Measurements from ENCODE around the gene USP47. TPM values are rescaled to one million over a fixed set of nuclear protein-coding genes. Genes with fewer than 3 reads are reported as not detected.

Gene USP47
- total and polyA plus RNA-seq, 2 donors (not counting 1 experiment from before 2014, with no cell fraction given): 12.8 to 52.9 TPM

DNA sequence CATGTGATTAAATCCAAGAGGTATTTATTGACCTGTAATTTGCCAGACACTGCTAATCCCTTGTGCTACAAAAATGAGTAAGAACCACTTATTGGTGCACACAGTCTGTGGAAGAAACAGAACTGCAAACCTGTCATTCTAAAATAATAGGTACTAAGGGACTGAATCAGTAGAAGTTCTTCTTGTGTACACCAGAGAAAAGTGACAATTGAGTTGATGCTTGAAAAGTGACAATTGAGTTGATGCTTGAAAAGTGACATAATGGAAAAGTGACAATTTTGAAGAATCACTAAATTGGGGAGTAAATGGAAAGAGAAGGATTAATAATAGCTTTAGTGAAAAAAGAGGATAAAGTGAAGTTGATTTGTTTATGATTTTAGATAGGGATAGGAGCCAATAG is 110.3 kb downstream of the USP47 start:
- no peak overlapping the region for H3K4me3 Mint-ChIP-seq
- Histone ChIP-seq H3K27me3 (replicated peaks in 1 of 4; ENCODE audit: control extremely low read depth in 1 of 4, control insufficient read depth in 3 of 4, insufficient read depth in 4 of 4, low read length in 3 of 4) (no peaks in the 10 kb centered on the region), H4K20me1 (ENCODE audit: control insufficient read depth, insufficient read depth, low read length, poor library complexity, severe bottlenecking) (no peaks in the 10 kb centered on the region), H3K27ac (ENCODE audit: low read length in 2 of 2) (no peak overlapping the region), H3K9me3 (ENCODE audit: control extremely low read depth in 1 of 3, control insufficient read depth in 2 of 3, insufficient read depth in 1 of 3, low read length in 2 of 3) (no peaks in the 10 kb centered on the region), H3K4me2 (replicated peaks; ENCODE audit: low read depth, low read length, poor library complexity, severe bottlenecking) (no peak overlapping the region), H3K36me3 (replicated peaks in 1 of 2; ENCODE audit: control extremely low read depth in 1 of 2, control insufficient read depth in 1 of 2, extremely low read depth in 1 of 2, insufficient read depth in 2 of 2, low read length in 1 of 2) (peaks cover 36 to 58% of the 10 kb centered on the region in 2 experiments), H3K4me3 (ENCODE audit: control extremely low read depth in 1 of 5, extremely low read depth in 1 of 5, insufficient read depth in 1 of 5, low read depth in 2 of 5, low read length in 4 of 5) (no peak overlapping the region), H3K79me2 (ENCODE audit: control insufficient read depth, insufficient read depth, low read length) (no peaks in the 10 kb centered on the region), H3K4me1 (ENCODE audit: control insufficient read depth in 2 of 2, insufficient read depth in 2 of 2, low read length in 2 of 2) (no peaks in the 10 kb centered on the region), H2AFZ (ENCODE audit: insufficient read depth, low read depth, low read length, poor library complexity, severe bottlenecking) (no peak overlapping the region), H3K9ac (ENCODE audit: low read length) (no peak overlapping the region)
- TF ChIP-seq, protein P1, sequence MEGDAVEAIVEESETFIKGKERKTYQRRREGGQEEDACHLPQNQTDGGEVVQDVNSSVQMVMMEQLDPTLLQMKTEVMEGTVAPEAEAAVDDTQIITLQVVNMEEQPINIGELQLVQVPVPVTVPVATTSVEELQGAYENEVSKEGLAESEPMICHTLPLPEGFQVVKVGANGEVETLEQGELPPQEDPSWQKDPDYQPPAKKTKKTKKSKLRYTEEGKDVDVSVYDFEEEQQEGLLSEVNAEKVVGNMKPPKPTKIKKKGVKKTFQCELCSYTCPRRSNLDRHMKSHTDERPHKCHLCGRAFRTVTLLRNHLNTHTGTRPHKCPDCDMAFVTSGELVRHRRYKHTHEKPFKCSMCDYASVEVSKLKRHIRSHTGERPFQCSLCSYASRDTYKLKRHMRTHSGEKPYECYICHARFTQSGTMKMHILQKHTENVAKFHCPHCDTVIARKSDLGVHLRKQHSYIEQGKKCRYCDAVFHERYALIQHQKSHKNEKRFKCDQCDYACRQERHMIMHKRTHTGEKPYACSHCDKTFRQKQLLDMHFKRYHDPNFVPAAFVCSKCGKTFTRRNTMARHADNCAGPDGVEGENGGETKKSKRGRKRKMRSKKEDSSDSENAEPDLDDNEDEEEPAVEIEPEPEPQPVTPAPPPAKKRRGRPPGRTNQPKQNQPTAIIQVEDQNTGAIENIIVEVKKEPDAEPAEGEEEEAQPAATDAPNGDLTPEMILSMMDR (IDR thresholded peaks at IDR 0.05): no peak
- TF ChIP-seq EZH2 (IDR thresholded peaks at IDR 0.05; ENCODE audit: borderline replicate concordance, insufficient read depth, low read depth, low read length, poor library complexity, severe bottlenecking): no peak
- ChIA-PET POLR2A (no interaction called here), CTCF (no interaction called here)
- no peaks in the 10 kb centered on the region for H3K4me1 Mint-ChIP-seq
- no peak overlapping the region for H3K27ac Mint-ChIP-seq
- no peaks in the 10 kb centered on the region for H3K27me3 Mint-ChIP-seq
- no peaks in the 10 kb centered on the region for H3K9me3 Mint-ChIP-seq (ENCODE audit: insufficient read depth)
- intact Hi-C loops (cut with micrococcal nuclease): no loop called here
- ATAC-seq (ENCODE audit: low read depth): no peak
- no peak for DNase-seq

DNA sequence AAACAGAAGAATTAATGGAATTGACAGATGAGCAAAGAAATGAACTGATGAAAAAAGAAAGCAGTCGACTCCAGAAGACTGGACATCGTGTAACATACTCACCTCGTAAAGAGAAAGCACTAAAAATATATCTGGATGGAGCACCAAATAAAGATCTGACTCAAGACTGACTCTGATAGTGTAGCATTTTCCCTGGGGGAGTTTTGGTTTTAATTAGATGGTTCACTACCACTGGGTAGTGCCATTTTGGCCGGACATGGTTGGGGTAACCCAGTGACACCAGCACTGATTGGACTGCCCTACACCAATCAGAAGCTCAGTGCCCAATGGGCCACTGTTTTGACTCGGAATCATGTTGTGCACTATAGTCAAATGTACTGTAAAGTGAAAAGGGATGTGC is 114.2 kb downstream of the USP47 start:
- Histone ChIP-seq H4K20me1 (ENCODE audit: control insufficient read depth, insufficient read depth, low read length, poor library complexity, severe bottlenecking) (no peaks in the 10 kb centered on the region), H3K9me3 (ENCODE audit: control extremely low read depth in 1 of 3, control insufficient read depth in 2 of 3, insufficient read depth in 1 of 3, low read length in 2 of 3) (no peaks in the 10 kb centered on the region), H3K27me3 (replicated peaks in 1 of 4; ENCODE audit: control extremely low read depth in 1 of 4, control insufficient read depth in 3 of 4, insufficient read depth in 4 of 4, low read length in 3 of 4) (no peaks in the 10 kb centered on the region), H2AFZ (ENCODE audit: insufficient read depth, low read depth, low read length, poor library complexity, severe bottlenecking) (no peak overlapping the region), H3K79me2 (ENCODE audit: control insufficient read depth, insufficient read depth, low read length) (no peaks in the 10 kb centered on the region), H3K27ac (ENCODE audit: low read length in 2 of 2) (no peak overlapping the region), H3K4me2 (replicated peaks; ENCODE audit: low read depth, low read length, poor library complexity, severe bottlenecking) (no peak overlapping the region), H3K4me3 (ENCODE audit: control extremely low read depth in 1 of 5, extremely low read depth in 1 of 5, insufficient read depth in 1 of 5, low read depth in 2 of 5, low read length in 4 of 5) (no peak overlapping the region), H3K9ac (ENCODE audit: low read length) (no peak overlapping the region), H3K4me1 (ENCODE audit: control insufficient read depth in 2 of 2, insufficient read depth in 2 of 2, low read length in 2 of 2) (no peaks in the 10 kb centered on the region), H3K36me3 (replicated peaks in 1 of 2; ENCODE audit: control extremely low read depth in 1 of 2, control insufficient read depth in 1 of 2, extremely low read depth in 1 of 2, insufficient read depth in 2 of 2, low read length in 1 of 2) (peaks cover 26 to 43% of the 10 kb centered on the region in 2 experiments)
- Mint-ChIP-seq H3K27me3 (no peaks in the 10 kb centered on the region), H3K9me3 (ENCODE audit: insufficient read depth) (no peaks in the 10 kb centered on the region), H3K27ac (no peak overlapping the region), H3K4me3 (no peak overlapping the region), H3K4me1 (peaks cover 10% of the 10 kb centered on the region)
- DNase-seq: no peak
- TF ChIP-seq, protein P1 (IDR thresholded peaks at IDR 0.05): no peak
- TF ChIP-seq EZH2 (IDR thresholded peaks at IDR 0.05; ENCODE audit: borderline replicate concordance, insufficient read depth, low read depth, low read length, poor library complexity, severe bottlenecking): no peak
- ChIA-PET POLR2A (no interaction called here), CTCF (interaction anchor here (1.2 kb wide), 1 partner anchor 9 kb away, joined by 6 read pairs; no protein-coding TSS in a partner anchor)
- intact Hi-C loops (cut with micrococcal nuclease): no loop called here
- 100% methylated on average over 1 of the region's 5 CpGs for WGBS (ENCODE audit: insufficient coverage)
- no peak for ATAC-seq (ENCODE audit: low read depth)
